Fibroblast of lung (primary cell): ENCODE measurements around the gene APPL1. TPM values are rescaled to one million over a fixed set of nuclear protein-coding genes. Genes with fewer than 3 reads are reported as not detected.

Experiments used
- DNase-seq, 2 donors: peaks; one replicate each; pipeline versions ENCODE4 v3.0.0 to v3.0.0-alpha.2; 2010; ENCODE audit warnings: low read depth in 2 of 2
- H2AFZ ChIP-seq: 2 replicates; pipeline ENCODE4 v1.5.1; 2012; ENCODE audit warnings: low read length, control low read depth, inconsistent platforms
- H3K27ac ChIP-seq: 2 replicates; pipeline ENCODE4 v1.5.1; 2011; ENCODE audit warnings: low read length, control low read depth; ENCODE audit not compliant: insufficient read depth
- H3K27me3 ChIP-seq: 2 replicates; pipeline ENCODE4 v1.5.1; 2011; ENCODE audit warnings: mild to moderate bottlenecking, low read length; ENCODE audit not compliant: control insufficient read depth, insufficient read depth
- H3K36me3 ChIP-seq: 2 replicates; pipeline ENCODE4 v1.5.1; 2011; ENCODE audit warnings: low read length; ENCODE audit not compliant: control insufficient read depth, insufficient read depth
- H3K4me1 ChIP-seq: 2 replicates; pipeline ENCODE4 v1.5.1; 2011; ENCODE audit warnings: low read length; ENCODE audit not compliant: control insufficient read depth, insufficient read depth; ENCODE audit errors: extremely low read depth
- H3K4me2 ChIP-seq: 2 replicates; pipeline ENCODE4 v1.5.1; 2011; ENCODE audit warnings: low read length, control low read depth; ENCODE audit not compliant: insufficient read depth; ENCODE audit errors: extremely low read depth
- H3K4me3 ChIP-seq, 4 experiments: fragments of 200-600 bp in 1 of 4; sonication (generic) in 1 of 4; replicated peaks in 1 of 4; 2 replicates each; pipeline ENCODE4 v1.5.1; 2011 to 2016; ENCODE audit warnings: low read length in 4 of 4, low read depth in 3 of 4, mild to moderate bottlenecking in 3 of 4, control low read depth in 2 of 4, inconsistent platforms in 1 of 4, mixed read lengths in 1 of 4; ENCODE audit not compliant: insufficient read depth in 1 of 4; ENCODE audit errors: control extremely low read depth in 1 of 4
- H3K79me2 ChIP-seq: 2 replicates; pipeline ENCODE4 v1.5.1; 2012; ENCODE audit warnings: mild to moderate bottlenecking, low read length, inconsistent platforms; ENCODE audit not compliant: control insufficient read depth, insufficient read depth
- H3K9ac ChIP-seq: 2 replicates; pipeline ENCODE4 v1.5.1; 2011; ENCODE audit warnings: mild to moderate bottlenecking, low read length, control low read depth; ENCODE audit not compliant: insufficient read depth
- H3K9me3 ChIP-seq: 2 replicates; pipeline ENCODE4 v1.5.1; 2012; ENCODE audit warnings: low read depth, low read length; ENCODE audit not compliant: control insufficient read depth, insufficient read depth
- H4K20me1 ChIP-seq: 2 replicates; pipeline ENCODE4 v1.5.1; 2011; ENCODE audit warnings: low read length; ENCODE audit not compliant: control insufficient read depth, insufficient read depth; ENCODE audit errors: extremely low read depth
- EZH2 ChIP-seq: IDR thresholded peaks from 2 replicates; pipeline ENCODE4 v1.5.1; 2012; ENCODE audit warnings: low read length, control low read depth, mild to moderate bottlenecking; ENCODE audit errors: missing control alignments
- polyA plus RNA-seq, 2 donors: library from polyadenylated mRNA; depleted of rRNA in 1 of 2; stranded (reverse) in 1 of 2; unstranded in 1 of 2; fragments of >200 nt; gene quantifications; 2 replicates each; pipeline ENCODE4 v1.2.1, GENCODE V29; 2011 to 2012; ENCODE audit warnings: missing spikeins in 1 of 2
- total RNA-seq: library from RNA; depleted of rRNA; stranded (reverse); fragments of >200 nt; gene quantifications from 2 replicates; pipeline ENCODE4 v1.2.1, GENCODE V29; 2014
- TF ChIP-seq, protein P1 (sequence below), 2 donors: IDR thresholded peaks in 1 of 2; conservative IDR thresholded peaks in 1 of 2; 1 replicate in 1 of 2; 2 replicates in 1 of 2; pipeline ENCODE4 v1.5.1; 2011 to 2012; ENCODE audit warnings: low read length in 2 of 2, control low read depth in 1 of 2, inconsistent platforms in 1 of 2, low read depth in 1 of 2, mild to moderate bottlenecking in 1 of 2

Gene APPL1
- total and polyA plus RNA-seq, 2 donors (not counting 1 experiment from before 2014, with no cell fraction given): 31.0 to 45.7 TPM

DNA sequence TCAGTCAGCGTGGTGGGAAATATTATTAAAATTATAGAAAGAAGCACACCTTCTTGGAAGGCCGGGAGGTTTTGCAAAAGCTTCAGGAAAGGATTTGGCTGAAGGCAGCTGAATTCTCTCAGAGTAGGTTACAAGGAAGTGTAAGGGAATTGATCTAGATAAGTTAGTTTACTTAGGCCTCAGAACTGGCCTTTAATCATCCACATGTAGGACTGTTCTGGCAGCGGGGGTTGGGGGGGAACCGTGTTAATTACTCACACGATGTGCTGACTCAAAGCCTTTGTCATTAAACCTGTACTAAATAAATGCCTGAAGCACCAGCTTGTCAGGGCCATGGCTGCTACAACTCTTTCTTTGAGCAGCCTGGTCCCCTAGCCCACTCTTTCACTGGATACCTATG is 52.2 kb downstream of the APPL1 start:
- Histone ChIP-seq H3K4me2 (no peak overlapping the region), H3K4me3 (no peak overlapping the region), H3K36me3 (no peaks in the 10 kb centered on the region), H3K27me3 (no peaks in the 10 kb centered on the region), H3K9ac (no peak overlapping the region), H3K79me2 (no peaks in the 10 kb centered on the region), H4K20me1 (no peaks in the 10 kb centered on the region), H2AFZ (no peak overlapping the region), H3K27ac (no peak overlapping the region), H3K4me1 (no peaks in the 10 kb centered on the region), H3K9me3 (no peaks in the 10 kb centered on the region)
- TF ChIP-seq, protein P1, sequence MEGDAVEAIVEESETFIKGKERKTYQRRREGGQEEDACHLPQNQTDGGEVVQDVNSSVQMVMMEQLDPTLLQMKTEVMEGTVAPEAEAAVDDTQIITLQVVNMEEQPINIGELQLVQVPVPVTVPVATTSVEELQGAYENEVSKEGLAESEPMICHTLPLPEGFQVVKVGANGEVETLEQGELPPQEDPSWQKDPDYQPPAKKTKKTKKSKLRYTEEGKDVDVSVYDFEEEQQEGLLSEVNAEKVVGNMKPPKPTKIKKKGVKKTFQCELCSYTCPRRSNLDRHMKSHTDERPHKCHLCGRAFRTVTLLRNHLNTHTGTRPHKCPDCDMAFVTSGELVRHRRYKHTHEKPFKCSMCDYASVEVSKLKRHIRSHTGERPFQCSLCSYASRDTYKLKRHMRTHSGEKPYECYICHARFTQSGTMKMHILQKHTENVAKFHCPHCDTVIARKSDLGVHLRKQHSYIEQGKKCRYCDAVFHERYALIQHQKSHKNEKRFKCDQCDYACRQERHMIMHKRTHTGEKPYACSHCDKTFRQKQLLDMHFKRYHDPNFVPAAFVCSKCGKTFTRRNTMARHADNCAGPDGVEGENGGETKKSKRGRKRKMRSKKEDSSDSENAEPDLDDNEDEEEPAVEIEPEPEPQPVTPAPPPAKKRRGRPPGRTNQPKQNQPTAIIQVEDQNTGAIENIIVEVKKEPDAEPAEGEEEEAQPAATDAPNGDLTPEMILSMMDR (conservative IDR thresholded peaks at IDR 0.05 in 1 of 2, IDR thresholded peaks at IDR 0.05 in 1 of 2; ENCODE audit: low read depth in 1 of 2, low read length in 2 of 2): no peak
- TF ChIP-seq EZH2: no peak
- DNase-seq: no peak

DNA sequence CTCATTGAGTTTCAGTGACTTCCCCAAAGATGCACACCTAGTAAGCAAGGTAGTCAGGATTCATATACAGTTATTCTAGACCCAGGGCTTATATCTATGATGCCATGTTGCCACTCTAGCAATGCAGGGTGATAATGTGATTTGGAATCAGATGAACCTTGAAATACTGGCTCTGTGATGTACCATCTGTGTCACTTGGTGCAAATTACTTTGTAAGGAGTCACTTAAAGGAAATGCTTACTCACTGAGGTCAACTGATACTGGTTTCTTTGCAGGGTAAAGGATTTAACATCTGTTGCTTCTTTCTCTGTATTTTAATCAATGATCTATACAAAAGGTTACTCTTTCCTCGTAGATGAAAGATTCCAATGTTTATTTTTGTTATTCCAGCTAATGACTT is 54.2 kb downstream of the APPL1 start:
- H3K79me2 ChIP-seq: no peaks in the 10 kb centered on the region

GRCh38 chr3:57283334-57283733 is 55.8 kb downstream of the APPL1 start:
- Histone ChIP-seq H3K27me3 (no peaks in the 10 kb centered on the region), H3K4me1 (no peaks in the 10 kb centered on the region), H3K27ac (no peak overlapping the region), H3K79me2 (no peaks in the 10 kb centered on the region), H3K9me3 (no peaks in the 10 kb centered on the region), H3K36me3 (no peaks in the 10 kb centered on the region), H3K9ac (no peak overlapping the region), H3K4me2 (no peak overlapping the region), H3K4me3 (no peak overlapping the region), H4K20me1 (no peaks in the 10 kb centered on the region), H2AFZ (peak overlapping the region; percentile 47)
- no peak for TF ChIP-seq EZH2
- TF ChIP-seq, protein P1 (conservative IDR thresholded peaks at IDR 0.05 in 1 of 2, IDR thresholded peaks at IDR 0.05 in 1 of 2; ENCODE audit: low read depth in 1 of 2, low read length in 2 of 2): no peak
- peak in 1 of 2 donors; percentile 25 for DNase-seq

More for the DNA sequence above, 54.2 kb downstream of the APPL1 start:
- H3K36me3 ChIP-seq: no peaks in the 10 kb centered on the region
- H3K9ac ChIP-seq: no peak overlapping the region
- H3K27me3 ChIP-seq: no peaks in the 10 kb centered on the region
- no peaks in the 10 kb centered on the region for H4K20me1 ChIP-seq
- DNase-seq: peak in 1 of 2 donors; percentile 65
- no peak overlapping the region for H3K4me2 ChIP-seq
- H3K9me3 ChIP-seq: no peaks in the 10 kb centered on the region
- no peak overlapping the region for H3K27ac ChIP-seq
- TF ChIP-seq, protein P1 (conservative IDR thresholded peaks at IDR 0.05 in 1 of 2, IDR thresholded peaks at IDR 0.05 in 1 of 2; ENCODE audit: low read depth in 1 of 2, low read length in 2 of 2): no peak
- no peak for TF ChIP-seq EZH2
- H3K4me3 ChIP-seq: no peak overlapping the region
- H3K4me1 ChIP-seq: no peaks in the 10 kb centered on the region
- H2AFZ ChIP-seq: no peak overlapping the region
